Measurements from ENCODE around the gene LRRC15.

LRRC15 gene

DNA sequence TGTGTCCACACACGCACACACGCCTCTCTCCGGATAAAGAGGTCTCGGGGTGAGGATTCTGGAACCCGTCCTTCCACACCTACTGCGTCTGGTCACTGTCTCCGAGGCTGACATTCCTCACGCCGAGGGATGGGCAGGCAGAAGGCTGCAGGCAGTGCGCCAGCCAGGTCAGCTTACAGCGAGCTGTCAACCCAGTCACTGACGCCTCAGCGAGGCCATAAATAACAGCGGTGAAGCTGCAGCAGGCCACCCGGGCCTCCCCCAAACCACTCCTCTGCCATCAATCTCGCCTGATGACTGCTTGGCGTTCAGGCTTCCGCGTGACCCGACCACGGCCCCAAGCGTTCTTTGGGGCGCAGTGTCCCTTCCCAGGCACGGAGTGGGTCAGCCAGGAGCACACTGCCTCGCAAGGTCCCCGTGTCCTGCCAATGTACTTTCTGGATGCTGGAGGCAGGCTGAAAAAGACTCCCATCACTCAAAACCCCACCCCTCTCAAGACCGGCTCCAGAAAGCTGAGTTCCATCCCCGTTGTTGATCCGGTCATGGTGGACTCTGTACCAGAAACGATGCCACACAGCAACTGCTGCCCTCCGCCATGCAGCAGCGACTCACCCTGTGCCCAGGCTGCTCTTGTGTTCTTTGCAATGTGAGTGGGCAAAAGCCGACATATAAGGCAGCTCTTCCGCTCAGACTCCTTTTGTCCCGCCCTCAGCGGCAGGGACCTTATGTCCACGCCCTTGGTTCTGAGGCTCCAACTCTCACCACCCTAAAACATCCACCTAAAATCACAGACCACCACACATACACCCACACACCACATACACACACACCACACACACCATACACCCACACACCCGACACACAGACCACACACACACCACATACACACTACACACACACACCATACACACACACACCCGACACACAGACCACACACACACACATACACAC lies 45.5 kb downstream of the LRRC15 start:
- DNase-seq (ENCODE audit: low read depth), result peak; percentile 61
- no peak overlapping the region for H3K4me3 ChIP-seq (ENCODE audit: low read depth, low read length)
- TF ChIP-seq CTCF (IDR thresholded peaks at IDR 0.05; ENCODE audit: insufficient read depth, low read depth, low read length, missing control alignments), result no peak

- DNase-seq (ENCODE audit: low read depth), result no peak
- no peak overlapping the region for H3K4me3 ChIP-seq (ENCODE audit: low read depth, low read length)
- no peak for TF ChIP-seq CTCF (IDR thresholded peaks at IDR 0.05; ENCODE audit: insufficient read depth, low read depth, low read length, missing control alignments)
Observed at GRCh38 chr3:194322678-194323211, 46.8 kb downstream of the LRRC15 start.

GRCh38 chr3:194321693-194322640 lies 47.6 kb downstream of the LRRC15 start:
- TF ChIP-seq CTCF (IDR thresholded peaks at IDR 0.05; ENCODE audit: insufficient read depth, low read depth, low read length, missing control alignments), result no peak
- no peak overlapping the region for H3K4me3 ChIP-seq (ENCODE audit: low read depth, low read length)
- DNase-seq (ENCODE audit: low read depth), result no peak

GRCh38 chr3:194320744-194321243 lies 48.7 kb downstream of the LRRC15 start:
- TF ChIP-seq CTCF (IDR thresholded peaks at IDR 0.05; ENCODE audit: insufficient read depth, low read depth, low read length, missing control alignments), result no peak
- DNase-seq (ENCODE audit: low read depth), result no peak
- no peak overlapping the region for H3K4me3 ChIP-seq (ENCODE audit: low read depth, low read length)

GRCh38 chr3:194320100-194320499 lies 49.4 kb downstream of the LRRC15 start:
- no peak for TF ChIP-seq CTCF (IDR thresholded peaks at IDR 0.05; ENCODE audit: insufficient read depth, low read depth, low read length, missing control alignments)
- DNase-seq (ENCODE audit: low read depth), result no peak
- no peak overlapping the region for H3K4me3 ChIP-seq (ENCODE audit: low read depth, low read length)

GRCh38 chr3:194318511-194319161 lies 50.9 kb downstream of the LRRC15 start:
- H3K4me3 ChIP-seq (ENCODE audit: low read depth, low read length), result no peak overlapping the region
- DNase-seq (ENCODE audit: low read depth), result no peak
- no peak for TF ChIP-seq CTCF (IDR thresholded peaks at IDR 0.05; ENCODE audit: insufficient read depth, low read depth, low read length, missing control alignments)
